HUDEP-2 (cell line): ENCODE results near the gene C1QL3.

Experiments
- DNase-seq, 76 experiments: peaks; one replicate each; lab custom pipeline; 2025; ENCODE audit not compliant: unreplicated experiment in 76 of 76; lab: John Stamatoyannopoulos, UW

C1QL3 gene

DNA sequence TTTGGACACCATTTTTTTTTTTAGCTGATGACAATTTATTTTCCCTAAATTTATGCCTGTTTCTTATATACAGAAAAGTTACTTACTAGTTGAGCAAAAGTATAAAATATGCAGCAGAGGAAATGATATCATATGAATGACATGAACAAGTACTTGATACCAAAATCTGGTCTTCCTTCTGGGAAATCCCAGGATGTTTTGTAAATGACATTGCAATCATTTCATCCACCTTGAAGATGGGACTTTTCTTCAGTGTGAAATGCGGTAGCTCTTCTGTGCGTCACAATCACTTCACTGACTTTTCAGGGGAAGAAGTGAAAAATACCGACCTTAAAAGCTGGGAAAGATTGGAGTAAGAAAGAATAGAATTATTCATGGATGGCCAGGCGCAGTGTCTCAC is 23.8 kb downstream of the C1QL3 start:
- no peak for DNase-seq

GRCh38 chr10:16493884-16494536 is 27.7 kb downstream of the C1QL3 start:
- DNase-seq: no peak

DNA sequence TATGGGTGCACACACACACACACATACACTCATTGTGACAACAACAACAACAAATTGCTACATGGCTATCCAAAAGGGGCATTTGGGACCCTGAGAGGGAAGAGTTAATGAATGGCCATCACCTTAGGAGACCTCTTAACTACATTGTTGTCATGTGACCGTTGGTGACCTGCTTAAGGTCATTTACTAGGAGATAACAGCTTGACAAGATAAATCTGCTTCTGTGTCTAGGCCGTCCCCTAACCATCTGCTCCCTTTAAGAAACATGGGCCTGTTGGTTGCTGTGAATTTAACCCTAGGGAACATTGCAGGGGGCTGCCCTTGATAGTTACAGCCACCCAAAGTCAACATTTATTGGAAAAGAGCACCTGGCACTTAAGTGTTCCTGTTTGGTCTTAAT is 29.7 kb downstream of the C1QL3 start:
- DNase-seq: no peak

DNA sequence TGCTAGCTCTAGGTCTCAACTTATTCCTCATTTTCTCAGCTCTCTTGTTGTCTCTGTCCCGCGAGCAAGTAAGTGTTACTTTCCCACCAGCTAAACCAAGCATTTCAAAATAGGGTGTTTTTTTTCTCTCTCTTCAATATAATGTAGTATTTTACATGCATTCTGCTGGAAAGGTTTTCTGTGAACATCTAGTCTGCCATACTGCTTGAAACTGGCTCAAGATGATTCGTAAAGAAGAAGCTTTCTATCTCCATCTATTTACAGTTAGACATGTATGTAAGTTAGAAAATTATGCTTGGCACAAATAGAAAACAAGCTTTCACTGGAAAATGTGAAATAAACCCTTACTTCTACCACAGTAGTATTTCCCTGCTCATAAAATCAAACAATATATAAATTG is 31.2 kb downstream of the C1QL3 start:
- DNase-seq: no peak

DNA sequence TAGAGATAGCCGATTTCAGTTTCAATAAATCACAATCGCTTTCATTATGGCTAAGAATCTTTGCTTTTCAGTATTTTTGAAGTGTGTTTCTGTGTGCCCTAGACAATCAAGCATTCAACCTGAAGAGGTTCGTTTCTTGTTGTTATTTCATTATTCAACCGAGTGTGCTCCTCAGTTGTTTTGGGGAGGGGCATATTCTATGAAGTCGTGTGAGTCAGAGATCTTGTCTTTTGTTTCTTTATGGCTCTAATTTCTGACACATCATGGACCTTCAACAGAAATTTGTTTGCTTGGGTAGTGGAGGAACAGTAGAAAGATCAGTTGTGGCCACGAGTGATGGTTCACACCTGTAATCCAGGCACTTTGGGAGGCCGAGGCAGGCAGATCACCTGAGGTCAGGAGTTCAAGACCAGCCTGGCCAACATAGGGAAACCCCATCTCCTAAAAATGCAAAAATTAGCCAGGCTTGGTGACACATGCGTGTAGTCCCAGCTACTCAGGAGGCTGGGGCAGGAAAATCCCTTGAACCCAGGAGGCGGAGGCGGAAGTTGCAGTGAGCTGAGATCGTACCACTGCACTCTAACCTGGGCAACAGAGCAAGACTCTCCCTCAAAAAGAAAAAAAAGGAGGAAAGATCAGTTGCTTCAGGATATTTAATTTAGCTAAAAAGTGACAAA is 38.3 kb downstream of the C1QL3 start:
- DNase-seq: no peak

DNA sequence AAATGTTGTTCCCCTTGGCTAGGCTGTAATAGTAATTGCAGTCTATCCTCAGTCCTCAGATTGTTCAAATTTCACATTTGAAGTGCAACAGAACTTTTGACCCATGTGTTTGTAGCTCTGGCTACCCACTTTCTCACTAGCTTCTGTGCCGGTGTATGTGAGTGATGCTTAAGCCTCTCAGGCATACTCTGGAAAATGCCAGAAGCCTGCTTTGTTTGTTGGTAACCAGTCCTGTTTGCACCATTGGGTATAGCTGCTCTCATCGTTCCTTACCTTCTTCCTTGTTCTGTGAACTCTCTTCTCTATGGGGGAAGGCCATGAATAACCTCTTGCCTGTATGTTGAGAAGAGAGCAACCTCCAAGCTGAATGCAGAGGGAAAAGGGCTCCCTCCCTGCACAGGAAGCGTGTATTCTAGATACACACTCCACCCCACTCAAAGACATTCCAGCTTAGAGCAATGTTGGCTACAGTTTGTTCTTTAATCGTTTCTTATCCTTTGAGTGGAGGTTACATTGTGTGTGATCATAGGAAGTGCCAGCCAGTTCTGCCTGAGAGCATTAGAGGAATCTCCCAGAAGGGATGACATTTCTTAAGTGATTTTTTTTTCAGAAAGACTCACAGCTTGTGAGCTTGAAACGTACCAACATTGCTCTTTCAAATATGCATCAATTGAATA is 40.5 kb downstream of the C1QL3 start:
- DNase-seq: no peak

- no peak for DNase-seq
Observed at GRCh38 chr10:16478801-16479200, 42.9 kb downstream of the C1QL3 start.

- DNase-seq: no peak
Observed at GRCh38 chr10:16477757-16478156, 43.9 kb downstream of the C1QL3 start.

DNA sequence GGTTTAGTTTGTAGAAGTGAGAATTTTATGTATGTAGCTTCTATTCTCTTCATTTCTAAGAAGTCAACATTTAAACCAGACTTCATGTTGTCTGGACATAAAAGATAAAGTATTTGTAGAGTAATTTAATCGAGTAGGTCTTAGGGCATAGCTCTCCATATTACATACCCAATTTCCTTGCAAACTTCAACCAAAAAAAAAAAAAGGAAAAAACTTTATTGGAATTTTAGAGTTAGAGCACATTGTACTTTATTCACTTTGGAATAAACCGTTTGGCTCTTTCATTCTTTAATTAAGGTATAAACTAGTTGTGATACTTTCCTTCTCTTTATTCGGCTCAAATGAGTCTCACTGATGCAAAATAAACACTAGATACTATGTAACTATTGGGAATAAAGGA is 48.9 kb downstream of the C1QL3 start:
- DNase-seq: no peak

- DNase-seq: no peak
Observed at GRCh38 chr10:16470747-16471146, 50.9 kb downstream of the C1QL3 start.

DNA sequence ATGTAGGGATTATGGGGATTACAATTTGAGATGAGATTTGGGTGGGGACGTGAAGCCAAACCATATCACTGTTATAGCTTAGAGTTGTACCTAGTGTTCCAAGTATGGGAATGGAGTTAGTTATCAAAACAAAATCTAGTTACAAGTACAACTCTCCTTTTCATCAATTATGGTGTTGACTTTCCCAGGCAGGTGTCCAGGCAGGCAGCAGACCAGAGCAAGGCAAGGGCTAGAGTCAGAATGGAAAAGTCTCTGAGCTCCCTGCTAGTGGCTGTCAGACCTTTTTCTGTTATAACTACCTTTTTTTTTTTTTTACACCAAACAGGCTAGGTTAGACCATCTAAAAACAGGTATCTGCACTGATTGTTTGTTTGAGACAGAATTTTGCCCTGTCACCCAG is 55.7 kb downstream of the C1QL3 start:
- DNase-seq: no peak
